MM.1S (cell line): ENCODE data around the gene FOXP2.

Source experiments
- DNase-seq: peaks from one replicate; pipeline ENCODE4 v3.0.0-alpha.2; 2015
- H2AFZ ChIP-seq: fragments of 300-600 bp; sonication (generic); 2 replicates; pipeline ENCODE4 v1.6.0; 2016; ENCODE audit warnings: antibody characterized with exemption, low read length
- H3F3A ChIP-seq: fragments of 300-600 bp; sonication (generic); 2 replicates; pipeline ENCODE4 v1.6.1; 2016; ENCODE audit warnings: mild to moderate bottlenecking, antibody characterized with exemption, low read length, moderate library complexity, mixed read lengths; ENCODE audit not compliant: insufficient read depth
- H3K27ac ChIP-seq: fragments of 300-600 bp; sonication (generic); 2 replicates; pipeline ENCODE4 v1.5.1; 2016; ENCODE audit warnings: mild to moderate bottlenecking, low read length
- H3K27me3 ChIP-seq: fragments of 300-600 bp; sonication (generic); replicated peaks from 2 replicates; pipeline ENCODE4 v1.6.0; 2016; ENCODE audit warnings: low read length; ENCODE audit not compliant: insufficient read depth
- H3K36me3 ChIP-seq: fragments of 300-600 bp; sonication (generic); replicated peaks from 2 replicates; pipeline ENCODE4 v1.6.1; 2016; ENCODE audit warnings: mild to moderate bottlenecking, low read length, mixed read lengths; ENCODE audit not compliant: insufficient read depth
- H3K4me1 ChIP-seq: fragments of 300-600 bp; sonication (generic); 2 replicates; pipeline ENCODE4 v1.6.1; 2016; ENCODE audit warnings: low read length, mixed read lengths
- H3K4me2 ChIP-seq: fragments of 300-600 bp; sonication (generic); 2 replicates; pipeline ENCODE4 v1.6.0; 2016; ENCODE audit warnings: low read depth, low read length
- H3K4me3 ChIP-seq: fragments of 300-600 bp; sonication (generic); 2 replicates; pipeline ENCODE4 v1.5.1; 2016; ENCODE audit warnings: low read length, mixed read lengths
- H3K79me2 ChIP-seq: fragments of 300-600 bp; sonication (generic); 2 replicates; pipeline ENCODE4 v1.6.1; 2016; ENCODE audit warnings: mixed run types, low read length, mixed read lengths
- H3K9ac ChIP-seq: fragments of 300-600 bp; sonication (generic); 2 replicates; pipeline ENCODE4 v1.6.1; 2016; ENCODE audit warnings: low read length, mixed read lengths
- H3K9me2 ChIP-seq: fragments of 300-600 bp; sonication (generic); replicated peaks from 2 replicates; pipeline ENCODE4 v1.6.1; 2016; ENCODE audit warnings: mild to moderate bottlenecking, low read length, mixed read lengths; ENCODE audit not compliant: insufficient read depth
- H3K9me3 ChIP-seq: fragments of 300-600 bp; sonication (generic); replicated peaks from 2 replicates; pipeline ENCODE4 v1.6.1; 2016; ENCODE audit warnings: mild to moderate bottlenecking, low read length, mixed read lengths; ENCODE audit not compliant: insufficient read depth
- H4K20me1 ChIP-seq: fragments of 300-600 bp; sonication (generic); 2 replicates; pipeline ENCODE4 v1.6.1; 2016; ENCODE audit warnings: mild to moderate bottlenecking, low read length, moderate library complexity, mixed read lengths; ENCODE audit not compliant: insufficient read depth
- CTCF ChIP-seq: fragments of 300-600 bp; sonication (generic); IDR thresholded peaks from 2 replicates; pipeline ENCODE4 v1.5.1; 2016; ENCODE audit warnings: antibody characterized with exemption, low read length, mixed read lengths
- EZH2 ChIP-seq: fragments of 300-600 bp; sonication (generic); optimal IDR thresholded peaks from 2 replicates; pipeline ENCODE3; 2017; ENCODE audit warnings: low read depth, mild to moderate bottlenecking, antibody characterized with exemption, low read length, mixed read lengths
- EZH2phosphoT487 ChIP-seq: fragments of 300-600 bp; sonication (generic); IDR thresholded peaks from 2 replicates; pipeline ENCODE4 v1.6.1; 2018; ENCODE audit warnings: antibody characterized with exemption, low read length

FOXP2 gene

DNA sequence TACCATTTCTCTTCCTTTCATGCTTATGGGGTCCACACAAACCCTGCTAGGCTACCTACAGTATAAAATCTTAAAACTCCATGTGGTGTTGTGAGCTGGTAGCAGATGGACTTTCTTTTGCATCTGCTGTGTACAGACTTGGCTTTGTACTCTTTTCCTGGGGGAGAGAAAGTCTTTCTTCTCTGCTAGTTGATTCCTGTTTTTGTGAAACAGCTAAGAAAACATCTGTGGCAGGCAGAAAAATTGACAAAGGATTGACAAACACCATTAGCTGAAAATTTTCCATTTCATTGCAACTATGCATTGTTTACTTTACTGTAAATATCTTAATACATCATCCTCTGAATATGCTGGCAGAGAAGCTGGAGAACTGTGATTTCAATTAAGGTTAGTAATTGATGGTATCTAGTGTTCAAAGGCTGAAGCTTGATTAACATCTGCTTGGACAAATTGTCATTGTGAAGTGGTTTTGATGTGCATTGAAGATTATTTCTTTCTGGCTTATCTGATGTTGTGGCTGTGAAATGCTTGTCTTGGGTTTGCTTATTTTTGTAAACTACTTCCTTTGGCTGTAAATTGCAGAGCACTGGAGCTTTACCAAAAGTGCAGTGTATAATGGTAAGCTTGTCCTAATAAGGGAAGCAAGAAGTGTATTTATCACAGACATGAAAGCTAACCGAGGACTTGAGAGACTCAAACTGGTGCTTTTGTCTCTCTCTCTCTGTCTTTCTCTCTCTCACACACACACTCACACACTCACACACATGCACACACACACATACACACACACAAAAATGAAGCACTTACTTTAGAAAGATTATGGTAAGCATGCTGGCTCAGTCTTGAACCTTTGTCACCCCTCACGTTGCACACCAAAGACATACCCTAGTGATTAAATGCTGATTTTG, at the start of gene FOXP2:
FOXP2 (plus strand) TSS at position 660 of the 908 bp plus-strand sequence. CDS start 11,697 bp downstream, outside the sequence.
- H3K9ac ChIP-seq, result no peak within 1 kb of the TSS
- H3K4me2 ChIP-seq, result no peak within 1 kb of the TSS
- H3F3A ChIP-seq, result no peaks in the 10 kb centered on the region
- no peaks in the 10 kb centered on the region for H3K79me2 ChIP-seq
- no peaks in the 10 kb centered on the region for H4K20me1 ChIP-seq
- H3K9me3 ChIP-seq, result no peaks in the 10 kb centered on the region
- H2AFZ ChIP-seq, result no peak within 1 kb of the TSS
- H3K9me2 ChIP-seq, result no peaks in the 10 kb centered on the region
- no peaks in the 10 kb centered on the region for H3K36me3 ChIP-seq
- no peak for TF ChIP-seq EZH2
- no peak for TF ChIP-seq EZH2phosphoT487
- no peak for TF ChIP-seq CTCF
- no peaks in the 10 kb centered on the region for H3K4me1 ChIP-seq
- no peaks in the 10 kb centered on the region for H3K27me3 ChIP-seq
- no peak within 1 kb of the TSS for H3K4me3 ChIP-seq
- DNase-seq, result no peak
- H3K27ac ChIP-seq, result no peak within 1 kb of the TSS

DNA sequence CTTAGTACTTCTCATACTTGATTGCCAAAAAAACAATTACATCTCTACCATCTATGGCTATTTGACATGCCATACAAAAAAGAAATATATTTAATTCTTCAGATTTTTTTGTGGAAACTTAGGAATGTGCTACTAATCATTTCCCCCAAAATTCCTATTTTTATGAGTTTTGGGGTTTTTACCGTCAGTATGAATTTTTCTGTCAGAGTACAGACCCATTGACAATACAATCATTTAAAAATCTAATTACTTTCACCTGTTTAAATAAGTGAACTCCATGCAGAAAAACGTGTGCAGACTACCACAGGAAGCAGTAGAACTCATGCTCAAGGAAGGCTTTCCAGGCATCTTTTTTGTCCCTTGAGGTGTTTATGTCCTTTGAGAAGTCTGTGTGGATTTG, 48.8 kb upstream of the FOXP2 start:
- Histone ChIP-seq H3K27ac (no peak overlapping the region), H3K4me3 (no peak overlapping the region), H3K9me3 (no peaks in the 10 kb centered on the region), H3K79me2 (no peaks in the 10 kb centered on the region), H3K36me3 (no peaks in the 10 kb centered on the region), H3F3A (no peaks in the 10 kb centered on the region), H3K4me2 (no peak overlapping the region), H3K4me1 (no peaks in the 10 kb centered on the region), H3K9ac (no peak overlapping the region), H4K20me1 (no peaks in the 10 kb centered on the region), H3K27me3 (no peaks in the 10 kb centered on the region), H2AFZ (no peak overlapping the region), H3K9me2 (no peaks in the 10 kb centered on the region)
- no peak for TF ChIP-seq EZH2
- TF ChIP-seq EZH2phosphoT487, result no peak
- DNase-seq, result no peak

- TF ChIP-seq EZH2 (no peak), CTCF (no peak), EZH2phosphoT487 (no peak)
- H3K4me3 ChIP-seq, result no peak overlapping the region
Measured at GRCh38 chr7:114368492-114368891, 46.1 kb upstream of the FOXP2 start.

DNA sequence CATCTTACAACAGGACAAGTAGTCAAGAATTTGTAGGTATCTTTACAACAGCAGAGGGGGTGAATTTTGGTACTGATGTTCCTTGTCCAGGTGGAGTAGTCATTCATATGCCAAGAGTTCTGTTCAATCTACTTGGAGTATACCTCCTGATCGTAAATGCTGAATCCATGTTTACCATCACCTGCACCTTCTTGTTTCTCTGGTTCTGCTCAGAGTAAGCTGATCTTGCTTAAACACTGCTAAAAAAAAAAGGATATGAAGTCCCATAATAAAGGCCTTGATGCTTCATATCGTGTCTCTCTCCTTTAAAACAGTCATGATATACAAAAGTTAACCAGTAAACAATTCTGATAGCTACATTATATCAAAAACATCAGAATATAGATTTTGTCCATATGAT, 45.3 kb upstream of the FOXP2 start:
- H3K27ac ChIP-seq, result no peak overlapping the region
- no peak for TF ChIP-seq EZH2phosphoT487

More at GRCh38 chr7:114368492-114368891, 46.1 kb upstream of the FOXP2 start:
- no peaks in the 10 kb centered on the region for H3K4me1 ChIP-seq
- no peaks in the 10 kb centered on the region for H3K9me3 ChIP-seq
- no peak for DNase-seq
- no peak overlapping the region for H3K4me2 ChIP-seq
- no peaks in the 10 kb centered on the region for H4K20me1 ChIP-seq
- no peaks in the 10 kb centered on the region for H3K79me2 ChIP-seq
- H3K36me3 ChIP-seq, result no peaks in the 10 kb centered on the region
- H3K9ac ChIP-seq, result no peak overlapping the region
- no peak overlapping the region for H2AFZ ChIP-seq
- H3K27me3 ChIP-seq, result no peaks in the 10 kb centered on the region
- H3F3A ChIP-seq, result no peaks in the 10 kb centered on the region
- H3K27ac ChIP-seq, result no peak overlapping the region
- H3K9me2 ChIP-seq, result no peaks in the 10 kb centered on the region

More for the DNA sequence above, 45.3 kb upstream of the FOXP2 start:
- no peaks in the 10 kb centered on the region for H3F3A ChIP-seq
- H3K4me1 ChIP-seq, result no peaks in the 10 kb centered on the region
- no peak overlapping the region for H3K4me3 ChIP-seq
- no peaks in the 10 kb centered on the region for H4K20me1 ChIP-seq
- H3K36me3 ChIP-seq, result no peaks in the 10 kb centered on the region
- no peaks in the 10 kb centered on the region for H3K9me2 ChIP-seq
- no peak for DNase-seq
- no peaks in the 10 kb centered on the region for H3K79me2 ChIP-seq
- H3K4me2 ChIP-seq, result no peak overlapping the region
- no peaks in the 10 kb centered on the region for H3K27me3 ChIP-seq
- no peak overlapping the region for H2AFZ ChIP-seq
- no peaks in the 10 kb centered on the region for H3K9me3 ChIP-seq
- H3K9ac ChIP-seq, result no peak overlapping the region
